ENCODE measurements around the gene IFT74.
"Not testable (repeated sequence)": the region's sequence is repeated elsewhere in the genome, so short reads cannot be mapped to it uniquely, and the experiment has no call there.

The IFT74 gene

DNA sequence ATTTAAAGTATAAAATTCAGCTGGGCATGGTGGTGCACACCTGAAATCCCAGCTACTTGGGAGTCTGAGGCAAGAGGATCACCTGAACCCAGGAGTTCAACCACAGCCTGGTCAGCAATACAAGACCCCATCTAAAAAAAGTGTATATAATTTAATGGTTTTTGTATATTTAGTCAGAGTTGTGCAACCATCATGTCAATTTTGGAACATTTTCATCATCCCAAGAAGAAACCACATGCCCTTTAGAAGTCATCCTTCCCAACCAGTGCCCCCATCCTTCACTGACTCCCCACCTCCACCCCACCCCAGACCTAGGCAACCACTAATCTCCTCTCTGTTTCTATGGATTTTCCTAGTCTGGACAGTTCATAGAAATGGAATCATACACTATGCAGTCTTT is 134.0 kb downstream of the IFT74 start:
- Histone ChIP-seq H3K9me3 (ENCODE audit: control insufficient read depth, low read length) (no peaks in the 10 kb centered on the region), H3K27me3 (ENCODE audit: control insufficient read depth, insufficient read depth, low read length) (no peaks in the 10 kb centered on the region), H3K4me1 (ENCODE audit: control insufficient read depth, insufficient read depth, low read length) (no peaks in the 10 kb centered on the region), H3K4me3 (ENCODE audit: low read length) (no peak overlapping the region), H3K9ac (ENCODE audit: low read length) (no peak overlapping the region), H3K36me3 (ENCODE audit: control insufficient read depth, insufficient read depth, low read length) (no peaks in the 10 kb centered on the region)

- H3K9ac ChIP-seq (ENCODE audit: low read length): no peak overlapping the region
- H3K36me3 ChIP-seq (ENCODE audit: control insufficient read depth, insufficient read depth, low read length): no peaks in the 10 kb centered on the region
- H3K4me3 ChIP-seq (ENCODE audit: low read length): no peak overlapping the region
- H3K9me3 ChIP-seq (ENCODE audit: control insufficient read depth, low read length): no peaks in the 10 kb centered on the region
- no peaks in the 10 kb centered on the region for H3K4me1 ChIP-seq (ENCODE audit: control insufficient read depth, insufficient read depth, low read length)
- H3K27me3 ChIP-seq (ENCODE audit: control insufficient read depth, insufficient read depth, low read length): no peaks in the 10 kb centered on the region
Measured at GRCh38 chr9:27090711-27091110, 134.5 kb downstream of the IFT74 start.

GRCh38 chr9:27092496-27092895 is 136.3 kb downstream of the IFT74 start:
- H3K36me3 ChIP-seq (ENCODE audit: control insufficient read depth, insufficient read depth, low read length); H3K4me1 ChIP-seq (ENCODE audit: control insufficient read depth, insufficient read depth, low read length); H3K9me3 ChIP-seq (ENCODE audit: control insufficient read depth, low read length); H3K4me3 ChIP-seq (ENCODE audit: low read length); H3K27me3 ChIP-seq (ENCODE audit: control insufficient read depth, insufficient read depth, low read length); H3K9ac ChIP-seq (ENCODE audit: low read length): not testable (repeated sequence)

DNA sequence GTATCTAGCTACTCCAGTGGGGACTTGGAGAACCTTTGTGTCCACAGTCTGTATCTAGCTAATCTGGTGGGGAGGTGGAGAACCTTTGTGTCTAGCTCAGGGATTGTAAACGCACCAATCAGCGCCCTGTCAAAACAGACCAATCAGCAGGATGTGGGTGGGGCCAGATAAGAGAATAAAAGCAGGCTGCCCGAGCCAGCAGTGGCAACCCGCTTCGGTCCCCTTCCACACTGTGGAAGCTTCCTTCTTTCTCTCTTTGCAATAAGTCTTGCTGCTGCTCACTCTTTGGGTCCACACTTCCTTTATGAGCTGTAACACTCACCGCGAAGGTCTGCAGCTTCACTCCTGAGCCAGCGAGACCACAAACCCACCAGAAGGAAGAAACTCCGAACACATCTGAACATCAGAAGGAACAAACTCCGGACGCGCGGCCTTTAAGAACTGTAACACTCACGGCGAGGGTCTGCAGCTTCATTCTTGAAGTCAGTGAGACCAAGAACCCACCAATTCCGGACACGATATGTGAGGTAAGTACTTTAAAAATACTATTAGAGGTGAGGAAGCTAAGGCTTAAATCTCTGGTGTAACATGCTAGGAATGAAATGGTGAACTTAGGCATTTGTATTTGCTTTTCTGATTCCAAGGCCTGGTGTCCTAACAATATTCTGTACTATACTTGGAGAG is 137.3 kb downstream of the IFT74 start:
- H3K4me1 ChIP-seq (ENCODE audit: control insufficient read depth, insufficient read depth, low read length); H3K27me3 ChIP-seq (ENCODE audit: control insufficient read depth, insufficient read depth, low read length); H3K9me3 ChIP-seq (ENCODE audit: control insufficient read depth, low read length); H3K36me3 ChIP-seq (ENCODE audit: control insufficient read depth, insufficient read depth, low read length); H3K4me3 ChIP-seq (ENCODE audit: low read length); H3K9ac ChIP-seq (ENCODE audit: low read length): not testable (repeated sequence)

- Histone ChIP-seq H3K9me3 (ENCODE audit: control insufficient read depth, low read length) (no peaks in the 10 kb centered on the region), H3K9ac (ENCODE audit: low read length) (no peak overlapping the region), H3K4me1 (ENCODE audit: control insufficient read depth, insufficient read depth, low read length) (no peaks in the 10 kb centered on the region)
Measured at GRCh38 chr9:27094640-27095298, 138.6 kb downstream of the IFT74 start.

DNA sequence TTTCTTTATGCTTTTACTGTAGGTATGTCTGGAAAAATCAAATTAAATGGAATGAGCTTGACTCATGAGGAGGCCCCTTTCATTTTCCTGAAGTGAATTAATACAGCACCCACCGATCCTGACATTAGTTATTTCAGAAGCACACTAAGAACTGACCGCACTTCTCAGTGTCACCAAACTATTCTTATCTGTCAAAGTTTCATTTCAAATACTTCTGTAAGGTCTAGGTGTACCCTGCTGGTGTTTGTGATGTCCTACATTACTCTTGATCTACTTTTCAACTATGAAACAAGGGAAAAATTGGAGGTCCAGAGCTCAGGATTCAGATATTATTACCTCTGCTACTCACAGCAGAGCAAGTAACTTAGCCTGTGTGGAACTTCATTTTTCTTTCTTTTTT is 151.0 kb downstream of the IFT74 start:
- Histone ChIP-seq H3K36me3 (ENCODE audit: control insufficient read depth, insufficient read depth, low read length) (no peaks in the 10 kb centered on the region), H3K9ac (ENCODE audit: low read length) (no peak overlapping the region), H3K4me1 (ENCODE audit: control insufficient read depth, insufficient read depth, low read length) (no peaks in the 10 kb centered on the region), H3K9me3 (ENCODE audit: control insufficient read depth, low read length) (no peaks in the 10 kb centered on the region), H3K27me3 (ENCODE audit: control insufficient read depth, insufficient read depth, low read length) (no peaks in the 10 kb centered on the region), H3K4me3 (ENCODE audit: low read length) (no peak overlapping the region)

More at GRCh38 chr9:27094640-27095298, 138.6 kb downstream of the IFT74 start:
- H3K4me3 ChIP-seq (ENCODE audit: low read length): no peak overlapping the region
- H3K27me3 ChIP-seq (ENCODE audit: control insufficient read depth, insufficient read depth, low read length): no peaks in the 10 kb centered on the region
- H3K36me3 ChIP-seq (ENCODE audit: control insufficient read depth, insufficient read depth, low read length): no peaks in the 10 kb centered on the region

DNA sequence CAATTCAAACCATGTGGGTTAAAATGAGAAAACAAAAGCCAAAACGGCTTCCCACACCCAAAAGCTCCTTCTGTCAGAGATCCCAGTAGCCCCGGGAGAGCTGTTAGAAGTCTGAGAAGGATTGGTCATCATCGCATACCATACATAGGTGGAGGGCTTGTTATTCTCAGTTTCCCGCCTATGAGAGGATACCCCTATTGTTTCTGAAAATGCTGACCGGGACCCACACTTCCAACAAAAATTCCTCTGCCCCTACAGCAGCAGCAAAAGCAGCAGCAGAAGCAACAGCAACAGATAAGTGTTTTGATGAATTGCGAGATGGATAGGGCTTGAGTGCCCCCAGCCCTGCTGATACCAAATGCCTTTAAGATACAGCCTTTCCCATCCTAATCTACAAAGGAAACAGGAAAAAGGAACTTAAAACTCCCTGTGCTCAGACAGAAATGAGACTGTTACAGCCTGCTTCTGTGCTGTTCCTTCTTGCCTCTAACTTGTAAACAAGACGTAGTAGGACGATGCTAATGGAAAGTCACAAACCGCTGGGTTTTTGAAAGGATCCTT is 152.8 kb downstream of the IFT74 start, which contains the start of gene TEK:
Gene TEK, plus strand, starts transcription at position 245 of the 561 bp plus-strand sequence. CDS start 366 bp downstream, outside the sequence.
- no peak within 1 kb of the TSS for H3K4me3 ChIP-seq (ENCODE audit: low read length)

GRCh38 chr9:27109621-27110020 is 153.4 kb downstream of the IFT74 start:
- Histone ChIP-seq H3K9ac (ENCODE audit: low read length) (no peak overlapping the region), H3K9me3 (ENCODE audit: control insufficient read depth, low read length) (no peaks in the 10 kb centered on the region), H3K4me1 (ENCODE audit: control insufficient read depth, insufficient read depth, low read length) (no peaks in the 10 kb centered on the region), H3K36me3 (ENCODE audit: control insufficient read depth, insufficient read depth, low read length) (no peaks in the 10 kb centered on the region), H3K4me3 (ENCODE audit: low read length) (no peak overlapping the region), H3K27me3 (ENCODE audit: control insufficient read depth, insufficient read depth, low read length) (no peaks in the 10 kb centered on the region)

More for the DNA sequence above, 152.8 kb downstream of the IFT74 start, which contains the start of gene TEK:
- Histone ChIP-seq H3K9me3 (ENCODE audit: control insufficient read depth, low read length) (no peaks in the 10 kb centered on the region), H3K27me3 (ENCODE audit: control insufficient read depth, insufficient read depth, low read length) (no peaks in the 10 kb centered on the region), H3K9ac (ENCODE audit: low read length) (no peak within 1 kb of the TSS), H3K36me3 (ENCODE audit: control insufficient read depth, insufficient read depth, low read length) (no peaks in the 10 kb centered on the region), H3K4me1 (ENCODE audit: control insufficient read depth, insufficient read depth, low read length) (no peaks in the 10 kb centered on the region)

DNA sequence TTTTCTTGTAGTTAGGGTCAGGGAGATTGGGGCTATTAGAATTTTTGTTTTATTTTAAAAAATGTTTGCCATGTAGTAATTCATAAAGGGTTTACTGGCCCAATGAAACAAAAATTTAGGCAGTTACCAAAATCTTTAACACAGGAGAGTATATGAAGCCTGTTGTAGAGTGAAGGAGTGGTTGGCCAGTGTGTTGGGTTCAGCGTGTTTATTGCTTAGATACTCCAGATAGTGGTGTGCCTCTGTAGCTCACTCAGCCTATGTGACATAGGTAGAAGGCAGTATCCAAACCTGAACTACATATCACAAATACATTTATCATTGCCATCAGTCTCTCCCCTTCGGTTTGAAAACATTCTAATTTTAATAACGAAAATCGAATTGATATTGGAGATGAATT is 154.0 kb downstream of the IFT74 start:
- Histone ChIP-seq H3K9ac (ENCODE audit: low read length) (no peak overlapping the region), H3K4me1 (ENCODE audit: control insufficient read depth, insufficient read depth, low read length) (no peaks in the 10 kb centered on the region), H3K4me3 (ENCODE audit: low read length) (no peak overlapping the region), H3K9me3 (ENCODE audit: control insufficient read depth, low read length) (no peaks in the 10 kb centered on the region), H3K27me3 (ENCODE audit: control insufficient read depth, insufficient read depth, low read length) (no peaks in the 10 kb centered on the region), H3K36me3 (ENCODE audit: control insufficient read depth, insufficient read depth, low read length) (no peaks in the 10 kb centered on the region)

DNA sequence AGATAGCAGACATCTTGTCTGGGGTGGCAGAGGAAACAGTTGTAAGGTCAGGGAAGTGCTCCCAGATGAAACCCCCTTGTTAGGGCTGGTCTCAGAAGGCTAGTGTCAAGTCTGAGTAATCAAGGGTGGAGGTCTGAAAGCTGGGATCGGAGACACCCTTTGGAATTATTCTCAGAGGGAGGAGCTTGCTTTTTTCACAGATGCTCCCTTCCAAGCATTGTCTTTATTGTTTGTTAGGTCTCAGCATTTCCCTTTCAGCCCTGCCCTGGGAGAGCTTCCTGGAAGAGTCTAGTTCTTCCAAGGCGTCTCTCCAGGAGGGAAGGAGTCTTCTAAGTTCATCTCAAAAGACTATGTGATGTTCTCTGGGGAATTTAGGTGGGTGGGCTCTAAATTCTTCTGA is 156.0 kb downstream of the IFT74 start:
- Histone ChIP-seq H3K36me3 (ENCODE audit: control insufficient read depth, insufficient read depth, low read length) (no peaks in the 10 kb centered on the region), H3K4me1 (ENCODE audit: control insufficient read depth, insufficient read depth, low read length) (no peaks in the 10 kb centered on the region), H3K9ac (ENCODE audit: low read length) (no peak overlapping the region), H3K4me3 (ENCODE audit: low read length) (no peak overlapping the region), H3K27me3 (ENCODE audit: control insufficient read depth, insufficient read depth, low read length) (no peaks in the 10 kb centered on the region), H3K9me3 (ENCODE audit: control insufficient read depth, low read length) (no peaks in the 10 kb centered on the region)
